NB4 (cell line): ENCODE data around the gene USP30.
"Not testable (repeated sequence)": the region's sequence is repeated elsewhere in the genome, so short reads cannot be mapped to it uniquely, and the experiment has no call there.

Experiments used
- DNase-seq: peaks from one replicate; pipeline ENCODE4 v3.0.0; 2010; ENCODE audit warnings: low read depth
- H3K4me3 ChIP-seq: one replicate; pipeline ENCODE4 v1.5.1; 2011; ENCODE audit warnings: mild to moderate bottlenecking, low read depth, low read length, moderate library complexity
- CTCF ChIP-seq: IDR thresholded peaks from one replicate; pipeline ENCODE4 v1.5.1; 2012; ENCODE audit warnings: low read depth, low read length
- MAX ChIP-seq: IDR thresholded peaks from 2 replicates; pipeline ENCODE4 v1.6.1; 2011; ENCODE audit warnings: low read depth, low read length
- MYC ChIP-seq: IDR thresholded peaks from 2 replicates; pipeline ENCODE4 v1.6.1; 2011; ENCODE audit warnings: low read depth, low read length
- POLR2A ChIP-seq: IDR thresholded peaks from 2 replicates; pipeline ENCODE4 v1.6.1; 2011; ENCODE audit warnings: mild to moderate bottlenecking; ENCODE audit not compliant: insufficient read length; ENCODE audit errors: extremely low read depth

The USP30 gene

GRCh38 chr12:109029411-109029810 lies 23.0 kb upstream of the USP30 start:
- TF ChIP-seq MYC = no peak
- TF ChIP-seq POLR2A = no peak
- TF ChIP-seq MAX = no peak
- no peak for TF ChIP-seq CTCF
- no peak overlapping the region for H3K4me3 ChIP-seq
- DNase-seq = no peak

- DNase-seq = no peak
- H3K4me3 ChIP-seq = no peak overlapping the region
- TF ChIP-seq MAX (no peak), MYC (no peak), POLR2A (no peak), CTCF (no peak)
Observed at GRCh38 chr12:109033239-109034196, 18.9 kb upstream of the USP30 start.

- no peak overlapping the region for H3K4me3 ChIP-seq
- DNase-seq = no peak
- TF ChIP-seq MAX = no peak
- no peak for TF ChIP-seq CTCF
- TF ChIP-seq MYC = no peak
Observed at GRCh38 chr12:109036975-109037374, 15.4 kb upstream of the USP30 start.

- DNase-seq = no peak
- H3K4me3 ChIP-seq = no peak overlapping the region
- no peak for TF ChIP-seq POLR2A
- no peak for TF ChIP-seq MYC
- no peak for TF ChIP-seq CTCF
- TF ChIP-seq MAX = no peak
Observed at GRCh38 chr12:109044241-109044640, 8.1 kb upstream of the USP30 start.

- H3K4me3 ChIP-seq = no peak overlapping the region
- DNase-seq = no peak
- no peak for TF ChIP-seq CTCF
- TF ChIP-seq MAX = no peak
- no peak for TF ChIP-seq MYC
- TF ChIP-seq POLR2A = no peak
Observed at GRCh38 chr12:109047081-109047805, 5.1 kb upstream of the USP30 start.

- DNase-seq, H3K4me3 ChIP-seq: not testable (repeated sequence)
Observed at GRCh38 chr12:109048706-109049105, 3.7 kb upstream of the USP30 start.

- H3K4me3 ChIP-seq = not testable (repeated sequence)
- peak; percentile 12 for DNase-seq
Observed at GRCh38 chr12:109049794-109050193, 2.6 kb upstream of the USP30 start.
